LNCaP clone FGC (cell line): ENCODE results near the gene WASF3.
"Not testable (repeated sequence)": the region's sequence is repeated elsewhere in the genome, so short reads cannot be mapped to it uniquely, and the experiment has no call there.

Experiments used
- DNase-seq: peaks from one replicate; pipeline ENCODE4 v3.0.0-alpha.2; 2011; ENCODE audit warnings: low read depth
- H3K4me3 ChIP-seq: 2 replicates; pipeline ENCODE4 v1.5.1; 2011; ENCODE audit warnings: mild to moderate bottlenecking, low read depth, low read length, control low read depth
- TF ChIP-seq, protein P1 (sequence below): IDR thresholded peaks from 2 replicates; pipeline ENCODE4 v1.5.1; 2012; ENCODE audit warnings: mild to moderate bottlenecking; ENCODE audit not compliant: control insufficient read depth, insufficient read depth; ENCODE audit errors: extremely low read depth

Gene WASF3

DNA sequence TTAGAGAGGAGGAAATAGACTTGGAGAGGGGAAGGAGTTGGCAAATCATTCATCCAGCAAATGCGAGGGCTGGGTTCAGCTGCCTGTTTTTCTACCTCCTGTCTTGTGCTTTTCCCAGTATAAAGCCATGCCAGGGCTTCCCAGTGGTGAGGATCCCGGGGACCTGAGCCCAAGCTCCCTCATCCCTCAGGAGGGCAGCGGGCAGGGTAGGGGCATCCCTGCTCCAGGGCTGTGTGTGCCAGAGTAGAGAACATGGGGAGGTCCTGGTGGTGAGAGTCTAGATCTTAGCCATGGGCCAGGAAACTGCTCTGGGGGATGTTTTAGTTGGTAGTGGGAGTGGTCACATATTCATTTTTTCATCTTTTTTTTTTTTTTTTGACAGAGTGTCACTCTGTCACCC lies 159.5 kb downstream of the WASF3 start:
- TF ChIP-seq, protein P1, sequence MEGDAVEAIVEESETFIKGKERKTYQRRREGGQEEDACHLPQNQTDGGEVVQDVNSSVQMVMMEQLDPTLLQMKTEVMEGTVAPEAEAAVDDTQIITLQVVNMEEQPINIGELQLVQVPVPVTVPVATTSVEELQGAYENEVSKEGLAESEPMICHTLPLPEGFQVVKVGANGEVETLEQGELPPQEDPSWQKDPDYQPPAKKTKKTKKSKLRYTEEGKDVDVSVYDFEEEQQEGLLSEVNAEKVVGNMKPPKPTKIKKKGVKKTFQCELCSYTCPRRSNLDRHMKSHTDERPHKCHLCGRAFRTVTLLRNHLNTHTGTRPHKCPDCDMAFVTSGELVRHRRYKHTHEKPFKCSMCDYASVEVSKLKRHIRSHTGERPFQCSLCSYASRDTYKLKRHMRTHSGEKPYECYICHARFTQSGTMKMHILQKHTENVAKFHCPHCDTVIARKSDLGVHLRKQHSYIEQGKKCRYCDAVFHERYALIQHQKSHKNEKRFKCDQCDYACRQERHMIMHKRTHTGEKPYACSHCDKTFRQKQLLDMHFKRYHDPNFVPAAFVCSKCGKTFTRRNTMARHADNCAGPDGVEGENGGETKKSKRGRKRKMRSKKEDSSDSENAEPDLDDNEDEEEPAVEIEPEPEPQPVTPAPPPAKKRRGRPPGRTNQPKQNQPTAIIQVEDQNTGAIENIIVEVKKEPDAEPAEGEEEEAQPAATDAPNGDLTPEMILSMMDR = no peak
- no peak overlapping the region for H3K4me3 ChIP-seq
- no peak for DNase-seq

DNA sequence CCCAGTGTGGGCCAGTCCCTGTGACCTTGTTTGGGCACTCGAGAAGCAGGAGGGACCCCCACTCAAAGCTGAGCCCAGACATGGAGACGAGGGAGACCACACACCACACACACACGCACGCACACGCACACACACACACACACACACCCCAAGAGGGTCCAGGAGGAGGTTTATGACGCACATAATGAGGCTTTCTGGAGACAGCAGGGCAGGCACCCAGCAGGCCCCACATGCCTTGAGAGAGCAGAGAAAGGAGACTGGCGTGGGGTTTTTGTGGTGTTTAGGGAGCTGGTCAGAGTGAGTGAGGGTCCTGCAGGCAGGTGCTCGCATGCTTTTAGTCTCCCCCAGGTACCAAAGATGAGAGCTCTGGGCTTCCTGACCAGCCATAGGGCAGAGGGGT lies 160.7 kb downstream of the WASF3 start:
- TF ChIP-seq, protein P1 = no peak

DNA sequence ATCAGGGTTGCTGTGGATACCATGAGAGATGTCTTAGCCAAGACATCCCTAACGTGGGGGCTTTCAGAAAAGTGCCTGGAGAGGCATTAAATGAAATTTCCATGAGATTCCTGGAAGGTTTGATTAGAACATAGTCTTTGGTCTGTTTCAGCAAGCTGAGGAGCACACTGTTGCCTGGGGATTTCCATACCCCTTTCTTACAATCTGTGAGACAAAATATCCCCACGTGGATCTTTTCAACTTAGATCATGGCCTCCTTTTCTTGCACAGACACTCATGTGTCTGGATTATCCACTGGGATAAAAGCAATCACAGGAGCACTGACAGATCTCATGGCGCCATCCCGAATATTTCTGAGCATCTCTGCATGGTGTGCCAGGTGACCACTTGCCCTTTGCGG lies 161.4 kb downstream of the WASF3 start:
- no peak for DNase-seq
- H3K4me3 ChIP-seq = no peak overlapping the region
- TF ChIP-seq, protein P1 = no peak

More for the DNA sequence above, 160.7 kb downstream of the WASF3 start:
- DNase-seq = no peak
- no peak overlapping the region for H3K4me3 ChIP-seq

DNA sequence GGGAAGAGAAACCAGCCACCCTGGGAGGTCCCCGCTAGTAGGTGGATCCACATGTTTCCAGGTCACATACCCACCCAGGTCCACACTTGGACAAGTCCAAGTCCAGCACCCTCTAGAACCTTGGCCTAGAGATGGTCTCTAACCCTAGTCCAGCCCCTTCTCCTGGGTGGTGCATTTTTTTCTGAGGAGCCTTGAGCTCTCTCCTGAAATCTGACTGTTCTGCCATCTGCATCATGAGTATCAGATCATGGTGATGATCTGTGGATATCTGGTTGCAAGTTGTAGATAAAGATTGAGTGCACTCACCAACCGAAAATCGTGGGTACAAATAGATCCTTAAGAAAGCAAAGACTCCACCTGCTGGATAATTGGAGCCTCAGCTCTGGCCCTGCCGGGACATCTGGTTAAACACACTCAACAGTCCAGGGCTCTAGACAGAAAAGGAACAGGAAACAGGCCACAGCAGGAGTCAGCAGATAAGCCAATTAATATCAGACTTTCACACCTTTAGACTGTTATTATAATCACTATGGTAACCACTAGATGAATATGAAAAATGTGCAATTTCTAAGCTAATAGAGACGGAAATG lies 162.0 kb downstream of the WASF3 start:
- no peak overlapping the region for H3K4me3 ChIP-seq
- TF ChIP-seq, protein P1 = peak; percentile 33
- no peak for DNase-seq

DNA sequence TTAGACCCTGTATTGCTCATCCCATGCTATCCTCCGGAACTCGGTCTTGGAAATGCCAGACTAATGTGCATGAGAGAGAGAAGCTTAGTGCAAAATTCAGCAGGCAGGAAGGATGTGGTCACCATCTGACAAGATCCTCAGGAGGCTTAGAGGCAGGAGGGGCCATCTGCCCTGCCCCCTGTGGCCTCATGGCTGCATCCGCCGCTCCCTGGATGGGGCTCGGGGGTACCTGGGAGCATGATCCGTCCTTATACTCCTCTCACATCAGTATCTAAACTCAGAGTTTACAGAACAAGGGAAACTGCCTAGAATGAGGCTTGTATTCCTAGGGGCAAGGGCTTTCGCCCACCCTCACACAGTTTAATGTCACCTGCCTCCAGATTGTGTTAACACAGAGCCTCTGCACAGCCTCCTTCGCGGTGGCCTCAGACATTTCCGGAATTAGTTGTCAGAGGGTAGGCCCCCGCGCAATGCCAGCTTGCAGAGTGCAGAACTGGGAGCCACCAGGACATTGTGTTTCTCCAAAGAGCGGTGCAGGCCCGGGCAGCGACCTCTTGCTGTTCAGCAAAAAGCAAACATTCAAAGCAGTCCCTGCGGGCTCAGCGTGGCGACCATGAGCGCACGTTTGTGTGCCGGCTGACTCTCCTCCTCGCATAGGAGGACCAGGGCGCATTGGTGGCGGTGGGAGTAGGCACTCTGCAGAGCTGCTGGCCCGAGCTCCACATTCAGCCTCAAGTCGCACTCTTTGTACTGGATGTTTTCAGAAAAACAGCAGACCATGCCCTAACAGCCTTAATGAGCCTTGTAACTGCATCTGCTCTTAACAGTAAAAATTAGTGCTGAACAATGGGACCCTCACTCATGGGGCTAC lies 164.0 kb downstream of the WASF3 start:
- DNase-seq = no peak
- no peak overlapping the region for H3K4me3 ChIP-seq
- TF ChIP-seq, protein P1 = no peak

DNA sequence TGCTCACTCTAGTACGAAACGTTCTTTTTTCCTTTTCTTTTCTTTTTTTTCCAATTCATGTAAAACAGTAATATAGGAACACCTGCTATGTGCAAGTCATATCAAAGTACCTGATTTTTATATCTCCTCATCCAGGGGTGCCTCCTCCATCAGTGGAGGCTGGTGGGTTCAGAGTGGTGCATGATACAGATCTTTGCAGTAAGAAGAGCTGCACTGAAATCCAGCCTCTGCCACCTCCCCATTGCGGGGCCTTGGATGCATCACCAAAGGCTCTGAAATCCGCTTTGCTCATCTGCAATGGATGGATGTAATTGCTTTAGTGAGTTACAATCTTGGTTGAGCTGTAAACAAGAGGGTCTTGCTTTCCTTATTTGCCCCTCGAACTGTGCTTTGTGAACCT lies 164.8 kb downstream of the WASF3 start:
- no peak for DNase-seq
- TF ChIP-seq, protein P1 = no peak
- H3K4me3 ChIP-seq = no peak overlapping the region

DNA sequence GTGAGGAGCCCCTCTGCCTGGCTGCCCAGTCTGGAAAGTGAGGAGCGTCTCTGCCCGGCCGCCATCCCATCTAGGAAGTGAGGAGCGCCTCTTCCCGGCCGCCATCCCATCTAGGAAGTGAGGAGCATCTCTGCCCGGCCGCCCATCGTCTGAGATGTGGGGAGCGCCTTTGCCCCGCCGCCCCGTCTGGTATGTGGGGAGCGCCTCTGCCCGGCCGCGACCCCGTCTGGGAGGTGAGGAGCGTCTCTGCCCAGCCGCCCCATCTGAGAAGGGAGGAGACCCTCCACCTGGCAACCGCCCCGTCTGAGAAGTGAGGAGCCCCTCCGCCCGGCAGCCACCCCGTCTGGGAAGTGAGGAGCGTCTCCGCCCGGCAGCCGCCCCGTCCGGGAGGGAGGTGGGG lies 166.1 kb downstream of the WASF3 start:
- not testable (repeated sequence) for H3K4me3 ChIP-seq, DNase-seq
